ENCODE results near the gene HOXA2. TPM values are rescaled to one million over a fixed set of nuclear protein-coding genes. Genes with fewer than 3 reads are reported as not detected.

Gene HOXA2
- total RNA-seq, 1 donor from 2014 or later: not detected

DNA sequence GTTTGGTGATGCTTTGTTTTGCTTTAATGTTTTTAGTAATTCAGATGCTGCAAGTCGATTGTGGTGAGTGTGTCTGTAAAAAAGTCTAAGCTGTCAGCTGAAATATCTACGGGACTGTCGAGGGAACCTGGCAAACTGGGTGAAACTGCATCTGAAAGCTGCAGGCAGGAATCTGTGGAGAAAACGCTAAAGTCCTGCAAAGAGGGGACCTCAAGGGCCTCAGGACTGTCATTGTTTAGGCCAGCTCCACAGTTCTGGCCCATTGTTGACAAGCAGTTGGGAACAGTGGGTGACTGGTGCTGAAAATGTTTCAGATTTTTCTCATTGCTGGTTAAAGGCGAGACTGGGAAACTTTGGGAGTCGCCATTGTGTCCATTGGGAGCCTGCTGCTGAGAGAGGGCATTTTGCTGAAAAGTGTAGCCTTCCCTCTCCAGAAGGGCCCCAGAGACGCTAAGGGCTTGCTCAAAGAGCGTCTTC, 1.8 kb downstream of the HOXA2 start:
- Mint-ChIP-seq H3K27ac (ENCODE audit: unreplicated experiment) (no peak overlapping the region), H3K4me3 (ENCODE audit: unreplicated experiment) (peak overlapping the region; percentile 43), H3K27me3 (ENCODE audit: unreplicated experiment) (peaks cover 67% of the 10 kb centered on the region), H3K36me3 (ENCODE audit: unreplicated experiment) (peaks cover 4% of the 10 kb centered on the region), H3K4me1 (ENCODE audit: low read depth, unreplicated experiment) (peaks cover 12% of the 10 kb centered on the region), H3K9me3 (ENCODE audit: unreplicated experiment) (peaks cover 31% of the 10 kb centered on the region)
- TF ChIP-seq, protein P1, sequence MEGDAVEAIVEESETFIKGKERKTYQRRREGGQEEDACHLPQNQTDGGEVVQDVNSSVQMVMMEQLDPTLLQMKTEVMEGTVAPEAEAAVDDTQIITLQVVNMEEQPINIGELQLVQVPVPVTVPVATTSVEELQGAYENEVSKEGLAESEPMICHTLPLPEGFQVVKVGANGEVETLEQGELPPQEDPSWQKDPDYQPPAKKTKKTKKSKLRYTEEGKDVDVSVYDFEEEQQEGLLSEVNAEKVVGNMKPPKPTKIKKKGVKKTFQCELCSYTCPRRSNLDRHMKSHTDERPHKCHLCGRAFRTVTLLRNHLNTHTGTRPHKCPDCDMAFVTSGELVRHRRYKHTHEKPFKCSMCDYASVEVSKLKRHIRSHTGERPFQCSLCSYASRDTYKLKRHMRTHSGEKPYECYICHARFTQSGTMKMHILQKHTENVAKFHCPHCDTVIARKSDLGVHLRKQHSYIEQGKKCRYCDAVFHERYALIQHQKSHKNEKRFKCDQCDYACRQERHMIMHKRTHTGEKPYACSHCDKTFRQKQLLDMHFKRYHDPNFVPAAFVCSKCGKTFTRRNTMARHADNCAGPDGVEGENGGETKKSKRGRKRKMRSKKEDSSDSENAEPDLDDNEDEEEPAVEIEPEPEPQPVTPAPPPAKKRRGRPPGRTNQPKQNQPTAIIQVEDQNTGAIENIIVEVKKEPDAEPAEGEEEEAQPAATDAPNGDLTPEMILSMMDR (IDR thresholded peaks at IDR 0.05; ENCODE audit: partially characterized antibody, unreplicated experiment): no peak
- no peak for DNase-seq

DNA sequence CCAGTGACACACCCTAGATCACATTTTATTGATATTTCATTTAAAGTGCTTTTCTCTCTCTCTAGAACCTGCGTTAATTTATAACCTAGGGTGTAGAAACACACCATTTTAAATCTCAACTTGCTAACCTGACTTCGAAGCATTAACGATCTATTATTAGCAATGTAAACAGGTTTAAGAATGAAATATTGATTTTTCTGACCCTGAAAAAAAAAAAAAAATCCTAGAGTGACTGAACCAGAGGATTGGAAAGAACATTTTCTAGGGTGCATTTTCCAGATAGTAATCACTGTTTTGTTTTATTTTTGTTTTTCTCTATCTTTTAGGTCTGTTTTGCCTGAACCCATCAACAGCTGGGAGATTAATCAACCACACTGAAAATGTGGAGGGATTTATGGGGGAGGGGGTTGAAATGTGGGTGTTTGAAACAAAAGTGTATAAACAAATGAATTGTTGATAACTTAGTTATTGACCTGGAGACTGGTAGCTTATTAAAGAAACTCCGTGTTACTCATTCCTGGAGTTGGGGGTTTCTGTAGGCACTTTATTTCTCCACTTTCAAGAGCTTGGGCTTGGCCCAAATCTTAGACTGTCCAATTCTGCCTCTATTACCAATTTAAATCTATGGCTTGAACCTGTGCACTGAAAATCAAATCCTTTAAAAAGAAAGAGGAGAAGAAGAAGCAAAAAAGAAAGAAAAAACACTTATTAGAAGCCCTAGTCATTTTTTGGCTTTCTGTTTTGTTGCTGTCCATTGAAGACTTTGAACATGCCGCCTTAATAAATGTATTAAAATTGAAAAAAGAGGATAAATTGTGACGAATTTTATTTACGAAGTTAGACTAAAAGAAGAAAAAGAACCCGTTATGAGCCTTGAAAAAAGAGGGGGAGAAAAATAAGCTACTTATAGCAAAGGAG, 2.8 kb downstream of the HOXA2 start:
- Mint-ChIP-seq H3K27me3 (ENCODE audit: unreplicated experiment) (peaks cover 68% of the 10 kb centered on the region), H3K4me3 (ENCODE audit: unreplicated experiment) (peak overlapping the region; percentile 74), H3K9me3 (ENCODE audit: unreplicated experiment) (peaks cover 36% of the 10 kb centered on the region), H3K27ac (ENCODE audit: unreplicated experiment) (peak overlapping the region; percentile 14), H3K4me1 (ENCODE audit: low read depth, unreplicated experiment) (peaks cover 14% of the 10 kb centered on the region), H3K36me3 (ENCODE audit: unreplicated experiment) (peaks cover 4% of the 10 kb centered on the region)
- DNase-seq: no peak
- TF ChIP-seq, protein P1 (IDR thresholded peaks at IDR 0.05; ENCODE audit: partially characterized antibody, unreplicated experiment): no peak

DNA sequence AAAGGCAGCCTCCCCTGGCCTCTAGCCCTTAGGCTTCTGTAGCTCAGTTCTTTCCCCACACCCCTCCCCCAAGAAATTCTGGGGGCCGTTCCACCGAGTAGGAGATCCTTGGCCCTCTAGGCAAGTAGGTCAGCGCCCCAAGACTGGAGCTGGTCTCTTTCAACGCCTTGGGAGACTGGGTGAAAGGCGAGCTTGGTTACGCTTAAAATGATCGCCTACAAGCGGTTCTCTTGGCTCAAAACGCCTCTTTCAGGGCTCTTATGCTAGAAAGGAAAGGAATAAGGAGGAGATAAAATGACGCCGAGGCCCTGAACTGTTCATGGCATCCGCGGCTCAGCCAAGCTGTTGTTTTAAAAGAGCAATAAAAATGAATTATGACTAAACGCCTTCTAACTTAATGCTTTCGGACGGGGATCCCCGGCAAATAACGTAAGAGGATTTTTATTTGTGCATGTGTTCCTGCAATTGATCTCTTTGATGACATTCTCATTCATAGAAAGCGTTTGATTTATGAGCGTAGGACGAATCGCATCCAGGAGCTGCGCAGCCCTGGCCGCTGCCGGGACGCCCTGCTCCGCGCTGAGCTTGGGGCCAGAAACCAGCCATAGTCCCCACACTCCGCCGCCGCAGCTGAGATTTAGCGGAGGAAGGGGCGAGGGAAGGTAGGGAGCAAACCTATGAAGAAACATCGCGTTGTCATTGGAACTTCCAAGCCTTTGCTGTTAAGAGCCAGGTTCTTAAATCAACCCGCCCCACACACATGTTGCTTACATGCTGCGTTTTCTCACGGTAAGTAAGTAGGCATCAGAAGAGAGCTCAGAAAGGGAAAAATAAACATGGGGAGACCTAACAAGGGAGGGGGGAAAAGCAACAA, 3.7 kb downstream of the HOXA2 start:
- TF ChIP-seq, protein P1 (IDR thresholded peaks at IDR 0.05; ENCODE audit: partially characterized antibody, unreplicated experiment): no peak
- Mint-ChIP-seq H3K27me3 (ENCODE audit: unreplicated experiment) (peaks cover 69% of the 10 kb centered on the region), H3K4me1 (ENCODE audit: low read depth, unreplicated experiment) (peaks cover 14% of the 10 kb centered on the region), H3K36me3 (ENCODE audit: unreplicated experiment) (peaks cover 4% of the 10 kb centered on the region), H3K4me3 (ENCODE audit: unreplicated experiment) (peak overlapping the region; percentile 74), H3K9me3 (ENCODE audit: unreplicated experiment) (peaks cover 38% of the 10 kb centered on the region), H3K27ac (ENCODE audit: unreplicated experiment) (no peak overlapping the region)
- DNase-seq: no peak

DNA sequence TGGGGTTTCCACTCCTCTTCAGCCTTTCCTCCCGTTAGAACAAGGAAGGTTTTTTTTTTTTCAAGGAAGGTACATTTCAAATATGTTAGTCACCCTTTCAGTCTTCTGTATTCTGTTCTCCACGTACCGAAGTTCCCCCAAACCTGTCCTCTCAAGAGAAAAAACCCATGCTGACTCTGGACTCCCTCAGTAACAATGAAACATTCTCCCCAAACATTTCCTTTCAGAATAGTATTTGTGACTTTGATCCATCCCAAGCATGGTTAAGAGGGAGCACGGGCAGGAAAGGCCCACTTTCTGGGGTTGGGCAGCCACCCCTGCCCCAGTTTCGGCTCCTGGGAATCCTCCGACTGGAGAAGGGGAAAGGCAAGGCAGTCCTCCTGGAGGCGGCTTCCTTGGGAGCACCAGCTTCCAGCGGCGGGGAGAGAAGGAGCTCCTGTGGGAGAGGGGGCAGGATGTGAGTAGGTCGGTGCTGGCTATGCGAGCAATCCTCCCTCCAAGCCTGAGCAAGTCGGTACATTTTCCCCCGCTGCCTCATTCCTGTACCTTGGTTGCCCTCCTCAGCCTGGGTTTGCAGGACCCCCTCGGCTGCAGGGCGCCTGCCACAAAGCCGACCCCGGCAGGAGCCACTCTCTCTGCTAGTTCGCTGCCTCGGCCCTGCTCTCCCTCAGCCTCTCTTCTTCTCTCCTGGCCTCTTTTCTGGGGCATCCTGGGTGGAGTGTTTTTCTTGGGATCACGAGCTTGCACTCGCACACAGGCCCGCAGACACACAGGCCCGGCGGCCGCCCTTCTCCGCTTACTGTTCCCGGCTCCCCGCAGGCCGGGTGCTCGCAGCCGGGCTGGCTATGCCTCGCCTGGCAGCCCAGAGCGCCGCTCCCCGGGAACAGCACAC, 4.6 kb downstream of the HOXA2 start:
- TF ChIP-seq, protein P1 (IDR thresholded peaks at IDR 0.05; ENCODE audit: partially characterized antibody, unreplicated experiment): no peak
- peak overlapping the region; percentile 74 for H3K4me3 Mint-ChIP-seq (ENCODE audit: unreplicated experiment)
- H3K9me3 Mint-ChIP-seq (ENCODE audit: unreplicated experiment): peaks cover 34% of the 10 kb centered on the region
- H3K4me1 Mint-ChIP-seq (ENCODE audit: low read depth, unreplicated experiment): peaks cover 14% of the 10 kb centered on the region
- H3K36me3 Mint-ChIP-seq (ENCODE audit: unreplicated experiment): peaks cover 4% of the 10 kb centered on the region
- peak overlapping the region; percentile 5 for H3K27ac Mint-ChIP-seq (ENCODE audit: unreplicated experiment)
- DNase-seq: peak; percentile 66
- peaks cover 63% of the 10 kb centered on the region for H3K27me3 Mint-ChIP-seq (ENCODE audit: unreplicated experiment)

Measured in glutamatergic neuron (in vitro differentiated cells).